ENCODE results near the gene MSMO1. TPM values are rescaled to one million over a fixed set of nuclear protein-coding genes. Genes with fewer than 3 reads are reported as not detected.

Gene MSMO1
- polyA plus RNA-seq, 1 donor (not counting 4 experiments of a cell fraction or from before 2014, with no cell fraction given), result 541 TPM

- Histone ChIP-seq H3K4me3 (ENCODE audit: control insufficient read depth in 2 of 3, extremely low read depth in 1 of 3, insufficient read depth in 2 of 3, low read depth in 1 of 3, low read length in 3 of 3) (peak overlapping the region; percentile 68 to 100 (median 83)), H3K4me2 (ENCODE audit: control insufficient read depth, extremely low read depth, insufficient read depth, low read depth, low read length) (peak overlapping the region; percentile 77), H3K9me1 (ENCODE audit: control insufficient read depth, extremely low read depth, insufficient read depth, low read length) (no peaks in the 10 kb centered on the region), H3K9ac (ENCODE audit: control insufficient read depth, extremely low read depth, insufficient read depth, low read length) (peak overlapping the region; percentile 89), H3K4me1 (ENCODE audit: control insufficient read depth, extremely low read depth, insufficient read depth, low read length) (peaks cover 34% of the 10 kb centered on the region), H3K36me3 (ENCODE audit: control insufficient read depth in 2 of 2, extremely low read depth in 1 of 2, insufficient read depth in 2 of 2, low read length in 2 of 2) (peaks cover 11% of the 10 kb centered on the region in 2 experiments), H3K27ac (ENCODE audit: control insufficient read depth, insufficient read depth, low read length) (peak overlapping the region; percentile 85), H3K79me2 (ENCODE audit: control insufficient read depth, insufficient read depth, low read length) (peaks cover 63% of the 10 kb centered on the region), H2AFZ (ENCODE audit: control insufficient read depth, low read length) (no peak overlapping the region), H3K9me3 (ENCODE audit: control insufficient read depth, low read depth, low read length) (peaks cover 8% of the 10 kb centered on the region), H4K20me1 (ENCODE audit: control insufficient read depth, extremely low read depth, insufficient read depth, low read length) (peaks cover 34% of the 10 kb centered on the region), H3K27me3 (ENCODE audit: control insufficient read depth, extremely low read depth, insufficient read depth, low read length) (no peaks in the 10 kb centered on the region)
- no peak for DNase-seq (ENCODE audit: low read depth, low spot score)
- FAIRE-seq, result no peak
- dilution Hi-C loops (cut with MboI; ENCODE audit: extremely low pct_ligation_motif_present, low sequenced_read_pairs), result loop anchor here (25.0 kb wide), 1 partner anchor 134 kb away; no protein-coding TSS in a partner anchor
- TF ChIP-seq CTCF (optimal IDR thresholded peaks at IDR 0.05 in 1 of 3, IDR thresholded peaks at IDR 0.05 in 1 of 3, conservative IDR thresholded peaks at IDR 0.05 in 1 of 3; ENCODE audit: extremely low read depth in 1 of 3, insufficient read depth in 2 of 3, low read length in 3 of 3) (no peak), EZH2 (IDR thresholded peaks at IDR 0.05; ENCODE audit: low read length) (no peak)
Observed at GRCh38 chr4:165328708-165329107, 1.2 kb downstream of the MSMO1 start.

GRCh38 chr4:165330071-165330470, 2.6 kb downstream of the MSMO1 start:
- Histone ChIP-seq H4K20me1 (ENCODE audit: control insufficient read depth, extremely low read depth, insufficient read depth, low read length) (peaks cover 44% of the 10 kb centered on the region), H3K9me1 (ENCODE audit: control insufficient read depth, extremely low read depth, insufficient read depth, low read length) (no peaks in the 10 kb centered on the region), H3K27me3 (ENCODE audit: control insufficient read depth, extremely low read depth, insufficient read depth, low read length) (no peaks in the 10 kb centered on the region), H3K9ac (ENCODE audit: control insufficient read depth, extremely low read depth, insufficient read depth, low read length) (peak overlapping the region; percentile 89), H3K9me3 (ENCODE audit: control insufficient read depth, low read depth, low read length) (peaks cover 4% of the 10 kb centered on the region), H3K4me3 (ENCODE audit: control insufficient read depth in 2 of 3, extremely low read depth in 1 of 3, insufficient read depth in 2 of 3, low read depth in 1 of 3, low read length in 3 of 3) (peak overlapping the region; percentile 68 to 100 (median 83)), H3K79me2 (ENCODE audit: control insufficient read depth, insufficient read depth, low read length) (peaks cover 76% of the 10 kb centered on the region), H2AFZ (ENCODE audit: control insufficient read depth, low read length) (no peak overlapping the region), H3K4me1 (ENCODE audit: control insufficient read depth, extremely low read depth, insufficient read depth, low read length) (peaks cover 36% of the 10 kb centered on the region), H3K4me2 (ENCODE audit: control insufficient read depth, extremely low read depth, insufficient read depth, low read depth, low read length) (peak overlapping the region; percentile 77), H3K27ac (ENCODE audit: control insufficient read depth, insufficient read depth, low read length) (no peak overlapping the region), H3K36me3 (ENCODE audit: control insufficient read depth in 2 of 2, extremely low read depth in 1 of 2, insufficient read depth in 2 of 2, low read length in 2 of 2) (peaks cover 12 to 13% of the 10 kb centered on the region in 2 experiments)
- DNase-seq (ENCODE audit: low read depth, low spot score) (no peak), FAIRE-seq (no peak)
- TF ChIP-seq CTCF (optimal IDR thresholded peaks at IDR 0.05 in 1 of 3, IDR thresholded peaks at IDR 0.05 in 1 of 3, conservative IDR thresholded peaks at IDR 0.05 in 1 of 3; ENCODE audit: extremely low read depth in 1 of 3, insufficient read depth in 2 of 3, low read length in 3 of 3), result no peak
- no peak for TF ChIP-seq EZH2 (IDR thresholded peaks at IDR 0.05; ENCODE audit: low read length)
- dilution Hi-C loops (cut with MboI; ENCODE audit: extremely low pct_ligation_motif_present, low sequenced_read_pairs), result loop anchor here (25.0 kb wide), 1 partner anchor 132 kb away; no protein-coding TSS in a partner anchor
